ENCODE data around the gene NFX1.

DNA sequence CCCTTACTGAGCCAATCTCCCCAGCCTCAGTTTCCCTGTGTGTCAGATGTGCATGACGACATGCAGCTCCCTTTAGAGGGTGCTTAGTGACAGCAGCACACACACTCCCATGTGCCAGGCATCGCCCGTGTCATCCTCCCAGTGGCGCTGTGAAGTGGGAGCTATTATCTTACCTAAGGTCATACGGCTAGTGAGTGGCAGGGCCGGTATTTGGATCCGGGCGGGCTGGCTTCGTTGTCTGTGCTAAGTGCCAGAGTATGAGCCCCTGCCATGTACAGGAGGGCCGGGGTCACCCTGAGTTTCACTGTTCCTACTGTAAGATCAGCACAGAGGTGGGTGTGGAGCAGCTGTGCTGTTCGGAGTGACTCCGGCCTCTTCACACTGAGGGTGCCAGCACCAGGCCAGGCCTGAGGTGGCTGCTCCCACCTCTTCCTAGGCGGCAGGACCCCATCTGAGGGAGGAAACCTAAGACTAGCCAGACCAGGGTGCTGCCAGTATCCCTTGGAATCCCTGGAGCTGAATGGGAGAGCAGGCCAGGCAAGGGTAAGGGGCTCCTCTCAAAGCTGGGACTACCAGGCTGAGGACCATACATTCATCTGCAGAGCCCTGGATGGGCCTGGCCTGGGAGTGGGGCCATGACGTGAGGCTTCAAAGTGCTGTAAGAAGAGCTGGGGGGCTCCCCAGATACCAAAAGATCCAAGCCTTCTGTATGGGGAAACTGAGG, 89.5 kb downstream of the NFX1 start:
- TF ChIP-seq EZH2 (IDR thresholded peaks at IDR 0.05; ENCODE audit: borderline replicate concordance, low read depth, low read length, poor library complexity, severe bottlenecking): no peak
- TF ChIP-seq, protein P1, sequence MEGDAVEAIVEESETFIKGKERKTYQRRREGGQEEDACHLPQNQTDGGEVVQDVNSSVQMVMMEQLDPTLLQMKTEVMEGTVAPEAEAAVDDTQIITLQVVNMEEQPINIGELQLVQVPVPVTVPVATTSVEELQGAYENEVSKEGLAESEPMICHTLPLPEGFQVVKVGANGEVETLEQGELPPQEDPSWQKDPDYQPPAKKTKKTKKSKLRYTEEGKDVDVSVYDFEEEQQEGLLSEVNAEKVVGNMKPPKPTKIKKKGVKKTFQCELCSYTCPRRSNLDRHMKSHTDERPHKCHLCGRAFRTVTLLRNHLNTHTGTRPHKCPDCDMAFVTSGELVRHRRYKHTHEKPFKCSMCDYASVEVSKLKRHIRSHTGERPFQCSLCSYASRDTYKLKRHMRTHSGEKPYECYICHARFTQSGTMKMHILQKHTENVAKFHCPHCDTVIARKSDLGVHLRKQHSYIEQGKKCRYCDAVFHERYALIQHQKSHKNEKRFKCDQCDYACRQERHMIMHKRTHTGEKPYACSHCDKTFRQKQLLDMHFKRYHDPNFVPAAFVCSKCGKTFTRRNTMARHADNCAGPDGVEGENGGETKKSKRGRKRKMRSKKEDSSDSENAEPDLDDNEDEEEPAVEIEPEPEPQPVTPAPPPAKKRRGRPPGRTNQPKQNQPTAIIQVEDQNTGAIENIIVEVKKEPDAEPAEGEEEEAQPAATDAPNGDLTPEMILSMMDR (conservative IDR thresholded peaks at IDR 0.05; ENCODE audit: low read depth, low read length): no peak
